HCEC 1CT (cell line): ENCODE data around the gene H2AZ2.
"Not testable (repeated sequence)": the region's sequence is repeated elsewhere in the genome, so short reads cannot be mapped to it uniquely, and the experiment has no call there.

ENCODE experiments used
- DNase-seq: peaks from one replicate; pipeline ENCODE4 v3.0.0-alpha.2; 2017

Gene H2AZ2

DNA sequence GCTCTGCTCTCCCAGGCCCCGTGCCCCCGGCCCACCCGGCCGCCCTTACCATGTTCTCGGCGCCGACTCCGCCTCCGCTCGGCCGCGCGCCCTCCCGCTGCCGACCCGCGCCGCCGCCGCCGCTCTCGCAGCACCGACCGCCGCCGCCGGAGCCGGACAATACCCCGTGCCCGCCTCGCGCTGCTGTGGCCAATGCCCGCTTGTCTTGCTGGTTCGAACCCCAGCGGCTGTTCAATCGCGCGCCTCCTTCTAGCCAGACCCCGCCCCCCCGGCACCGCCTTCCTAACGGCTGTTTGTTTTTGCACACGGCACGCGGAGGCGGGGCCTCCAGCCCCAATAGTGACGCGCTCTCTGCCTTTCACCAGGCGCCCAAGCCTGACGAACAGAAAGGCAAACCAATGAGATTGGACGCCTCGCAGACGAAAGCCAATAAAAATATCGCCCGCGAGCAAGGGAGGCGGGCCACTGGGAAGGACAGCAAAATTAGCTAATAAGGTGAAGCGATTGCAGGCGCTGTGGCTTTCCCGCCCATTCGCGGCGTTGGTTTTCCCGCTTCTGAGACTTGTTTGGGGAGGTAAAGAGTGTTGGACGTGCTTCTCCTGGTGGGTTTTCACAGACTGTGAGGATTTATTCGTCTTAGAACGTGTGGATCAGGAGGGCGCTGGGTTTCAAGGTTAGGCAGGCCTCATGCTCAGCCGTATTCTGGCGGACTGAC lies at the start of gene H2AZ2:
Gene H2AZ2, minus strand, starts transcription at position 168 of the 715 bp plus-strand sequence. Its CDS starts 116 bp downstream, at position 52.
- peak; percentile 100 for DNase-seq

DNA sequence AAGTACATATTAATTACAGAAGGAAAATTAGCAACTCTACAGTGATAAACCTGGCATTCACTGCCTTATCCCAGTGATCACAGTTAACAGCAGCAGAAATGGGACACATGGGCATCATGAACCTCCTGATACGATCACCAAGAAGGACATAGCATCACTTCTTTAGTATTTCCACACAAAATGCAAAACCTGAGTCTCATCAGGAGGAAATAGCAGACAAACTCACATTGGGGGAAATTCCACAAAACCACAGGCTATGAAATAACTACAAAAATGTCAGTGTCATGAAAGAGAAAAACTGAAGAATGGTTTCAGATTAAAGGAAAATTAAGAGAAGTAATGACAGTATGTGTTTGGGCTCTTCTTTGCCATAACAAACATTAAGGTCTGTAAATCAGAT lies 49.4 kb upstream of the H2AZ2 start:
- no peak for DNase-seq

DNA sequence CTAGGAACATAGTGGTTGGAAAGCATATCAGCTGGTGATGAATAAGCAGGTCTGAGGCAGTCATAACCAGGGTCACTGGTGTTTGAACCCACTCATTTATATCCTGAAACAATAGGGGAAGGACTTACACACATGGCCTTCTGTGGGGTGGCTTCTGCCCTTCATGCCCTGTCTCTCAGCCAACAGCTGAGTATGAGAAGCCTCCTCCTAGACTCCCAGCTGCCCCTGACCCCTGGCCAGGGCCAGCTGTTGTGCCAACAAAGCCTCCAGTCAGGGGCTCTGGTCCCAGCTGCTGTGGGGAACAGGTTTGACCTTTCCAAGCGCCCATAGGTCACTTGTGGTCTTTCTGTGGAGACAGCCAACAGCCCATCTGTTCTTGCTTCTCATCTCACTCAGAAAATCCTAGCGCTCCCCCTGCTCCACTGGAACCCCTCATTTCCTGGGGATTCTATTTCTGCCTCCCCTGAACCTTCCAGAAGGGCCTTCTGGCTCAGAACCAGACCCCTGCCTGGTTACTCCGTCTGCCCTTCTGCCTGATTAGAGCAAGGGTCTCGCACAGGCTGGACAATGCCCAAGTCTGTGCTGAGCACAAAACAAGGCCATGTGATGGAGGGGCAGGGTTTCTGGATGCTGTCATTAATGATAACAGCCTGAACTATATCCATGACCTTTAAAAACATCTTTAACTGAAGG lies 47.1 kb upstream of the H2AZ2 start:
- peak; percentile 55 for DNase-seq

DNA sequence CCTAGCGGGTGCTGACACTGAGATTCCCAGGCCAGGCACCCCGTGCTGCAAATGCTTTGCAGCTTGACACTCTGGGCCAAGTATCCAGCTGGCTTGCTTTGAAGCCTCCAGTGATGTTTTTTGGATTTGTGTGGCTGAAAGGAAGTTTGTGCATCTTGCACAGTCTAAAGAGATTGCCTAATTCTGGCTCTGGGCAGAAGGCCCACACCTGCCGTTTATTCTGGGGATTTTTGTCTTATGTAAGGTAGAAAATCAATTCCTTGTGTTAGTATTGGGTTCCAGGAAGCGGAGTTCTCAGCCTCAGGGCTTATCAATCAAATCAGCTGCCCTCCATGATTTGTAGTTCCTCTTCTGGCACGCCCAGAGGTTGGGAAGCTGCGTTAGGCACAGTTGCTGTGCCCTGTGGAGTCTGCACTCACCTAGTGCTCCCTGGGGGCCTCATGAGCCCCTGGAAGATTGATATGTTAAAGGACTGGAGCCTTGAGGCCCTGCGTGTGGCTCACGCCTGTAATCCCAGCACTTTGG lies 45.9 kb upstream of the H2AZ2 start:
- DNase-seq, result no peak

DNA sequence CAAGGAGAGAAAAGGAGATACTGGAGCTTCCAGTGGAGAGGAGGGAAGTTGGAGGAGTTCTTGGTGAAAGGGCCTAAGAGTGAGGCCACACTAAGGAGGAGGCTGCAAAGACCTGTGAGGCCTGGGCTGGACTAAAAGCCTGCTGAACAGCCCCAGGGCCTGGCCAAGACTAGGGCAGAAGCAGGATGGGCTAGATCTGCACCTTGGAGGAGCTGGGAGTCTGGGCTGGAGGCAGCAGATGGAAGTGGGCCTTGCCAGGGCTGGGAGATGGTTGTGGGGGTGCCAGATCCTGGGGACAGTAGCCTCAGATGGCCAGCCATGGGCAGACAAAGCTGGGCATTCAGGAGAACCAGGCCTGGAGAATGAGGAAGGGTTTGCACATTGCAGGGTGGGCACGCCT lies 43.9 kb upstream of the H2AZ2 start:
- DNase-seq, result no peak

DNA sequence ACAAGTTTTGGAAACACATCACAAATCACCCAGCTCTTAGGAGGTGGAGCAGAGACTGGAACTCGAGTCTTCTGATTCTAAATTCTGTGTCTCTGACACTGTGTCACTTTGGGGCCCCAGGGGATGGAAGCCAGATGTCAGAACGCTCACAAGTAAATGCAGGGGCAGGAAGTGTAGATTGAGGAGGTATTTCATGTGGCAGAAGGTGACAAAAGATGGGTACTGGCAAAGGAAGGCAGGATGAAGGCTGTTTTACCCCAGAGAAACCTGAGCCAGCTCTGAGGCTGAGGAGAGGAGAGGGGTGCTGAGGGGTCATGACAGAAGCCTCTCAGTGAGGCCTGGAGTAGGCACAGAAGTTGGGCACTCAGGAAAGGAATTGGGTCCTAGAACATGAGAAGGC lies 43.5 kb upstream of the H2AZ2 start:
- DNase-seq, result no peak

DNA sequence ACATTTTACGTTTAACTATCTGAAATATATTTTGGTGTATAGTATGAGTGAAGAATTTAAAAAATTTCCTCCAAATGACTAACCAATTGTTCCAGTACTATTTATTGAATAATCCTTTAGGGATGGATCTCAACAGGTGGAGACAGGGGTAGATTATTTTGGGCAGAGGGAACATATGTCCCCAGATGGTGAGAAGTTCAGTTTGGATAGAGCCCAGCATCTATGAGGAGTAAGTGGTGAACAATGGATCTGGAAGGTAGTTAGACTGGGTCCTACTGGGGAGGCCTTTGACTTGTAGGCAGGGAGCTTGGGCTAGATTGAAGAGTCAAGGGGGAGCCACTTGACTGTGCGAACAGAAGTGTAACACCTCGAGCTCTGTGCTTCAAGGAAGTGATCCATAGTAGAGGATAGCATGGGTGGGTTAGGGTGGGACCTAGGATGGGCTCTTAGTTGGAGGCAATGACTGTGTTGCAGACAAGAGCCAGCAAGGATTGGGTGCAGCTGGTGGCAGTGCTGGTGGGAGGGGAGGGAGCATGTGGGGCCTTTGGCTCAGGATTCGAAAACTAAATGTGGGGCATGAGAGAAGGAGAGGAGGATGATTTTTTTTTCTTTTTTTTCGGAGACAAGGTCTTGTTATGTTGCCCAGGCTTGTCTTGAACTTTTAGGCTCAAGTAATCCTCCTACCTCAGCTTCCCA lies 41.3 kb upstream of the H2AZ2 start:
- no peak for DNase-seq

DNA sequence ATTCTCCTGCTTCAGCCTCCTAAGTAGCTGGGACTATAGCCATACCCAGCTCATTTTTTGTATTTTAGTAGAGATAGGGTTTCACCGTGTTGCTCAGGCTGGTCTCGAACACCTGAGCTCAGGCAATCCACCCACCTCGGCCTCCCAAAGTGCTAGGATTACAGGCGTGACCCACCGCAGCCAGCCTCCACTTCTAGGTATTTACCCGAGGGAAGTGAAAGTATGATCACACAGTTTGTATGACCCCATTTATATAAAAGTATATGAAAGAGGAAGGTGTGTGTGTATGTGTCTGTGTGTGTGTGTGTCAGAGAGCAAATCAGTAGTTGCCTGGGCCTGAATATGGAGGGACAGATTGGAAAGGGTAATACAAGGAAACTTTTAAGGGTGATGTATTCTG lies 39.4 kb upstream of the H2AZ2 start:
- DNase-seq, result no peak

DNA sequence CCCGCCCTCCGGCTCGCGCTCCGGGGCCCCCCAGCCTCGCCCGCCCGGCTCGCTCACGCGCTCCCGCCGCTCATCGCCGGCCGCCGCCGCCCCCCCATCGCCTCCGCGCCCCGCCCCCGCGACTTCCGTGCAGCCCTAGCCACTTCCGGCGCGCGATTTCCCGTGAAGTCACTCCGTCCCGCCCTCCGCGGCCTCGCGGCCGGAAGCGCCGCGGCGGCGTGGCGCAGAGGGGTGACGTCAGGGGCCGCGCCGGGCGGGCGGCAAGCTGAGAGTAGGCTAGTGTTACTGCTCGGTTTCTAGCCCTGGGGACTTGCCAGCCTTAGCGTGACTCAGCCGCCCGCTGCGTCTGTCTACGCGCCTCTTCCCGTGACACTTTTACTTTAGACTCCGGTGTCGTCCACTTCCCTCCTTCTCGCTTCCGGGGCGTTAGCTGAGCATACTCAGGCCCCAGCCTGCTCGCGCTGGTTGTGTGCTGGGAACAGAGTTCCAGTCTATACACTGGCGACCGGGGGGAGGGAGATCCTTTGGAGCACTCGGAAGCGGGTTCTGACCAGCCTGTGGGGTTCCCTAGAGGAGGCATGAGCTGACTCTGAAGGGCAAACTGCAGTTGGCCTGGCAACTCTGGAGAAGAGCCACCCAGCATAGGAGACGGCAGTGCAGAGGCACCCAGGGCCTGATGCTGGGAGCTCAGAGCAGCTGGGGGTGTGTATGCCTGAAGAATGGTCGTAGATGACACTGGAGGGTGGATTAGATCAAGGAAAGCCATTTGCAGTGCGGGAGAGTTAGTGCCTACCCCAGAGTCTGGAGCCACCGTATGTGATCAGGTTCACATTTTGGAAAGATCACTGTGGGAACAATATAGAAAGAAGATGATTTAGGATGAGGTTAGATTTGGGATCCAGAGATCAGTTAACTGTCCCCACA lies 37.8 kb upstream of the H2AZ2 start, which contains the start of gene PURB:
Gene PURB, minus strand, starts transcription at position 137 of the 924 bp plus-strand sequence. CDS start 182 bp downstream, outside the sequence.
- DNase-seq, result peak; percentile 98

DNA sequence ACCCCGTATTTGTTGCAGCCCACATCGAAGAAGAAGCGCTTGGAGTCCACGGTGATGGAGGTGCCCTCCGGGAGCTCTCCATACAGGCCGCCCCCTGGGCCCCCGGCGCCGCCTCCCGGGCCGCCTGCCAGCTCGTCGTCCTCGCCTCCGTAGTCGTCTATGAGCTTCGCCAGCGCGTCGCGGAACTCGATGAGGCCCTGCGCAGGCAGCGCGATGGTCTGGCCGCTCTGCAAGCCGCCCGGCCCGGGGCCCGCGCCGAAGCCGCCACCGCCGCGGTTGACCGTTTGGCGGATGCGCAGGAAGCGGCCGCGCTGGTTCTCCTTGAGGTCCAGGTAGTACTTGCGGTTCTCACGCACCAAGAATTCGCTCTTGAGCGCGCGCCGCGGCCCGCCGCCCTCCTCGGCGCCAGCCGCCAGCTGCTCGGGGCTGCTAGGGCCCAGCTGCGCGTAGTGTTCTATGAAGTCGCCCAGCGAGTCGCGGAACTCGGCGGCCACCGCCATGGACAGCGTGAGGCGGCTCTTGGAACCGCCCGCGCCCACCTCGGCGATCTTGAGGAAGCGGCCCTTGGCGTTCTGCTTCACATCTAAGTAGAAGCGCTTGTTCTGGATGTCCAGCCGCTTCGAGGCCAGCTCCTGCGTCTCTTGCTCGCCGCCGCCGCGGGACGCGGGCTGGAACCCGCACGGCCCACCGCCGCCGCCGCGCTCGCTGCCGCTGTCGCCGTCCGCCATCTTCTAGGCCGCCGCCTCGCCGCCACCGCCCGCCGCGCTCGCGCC lies 36.9 kb upstream of the H2AZ2 start:
- DNase-seq, result peak; percentile 62

DNA sequence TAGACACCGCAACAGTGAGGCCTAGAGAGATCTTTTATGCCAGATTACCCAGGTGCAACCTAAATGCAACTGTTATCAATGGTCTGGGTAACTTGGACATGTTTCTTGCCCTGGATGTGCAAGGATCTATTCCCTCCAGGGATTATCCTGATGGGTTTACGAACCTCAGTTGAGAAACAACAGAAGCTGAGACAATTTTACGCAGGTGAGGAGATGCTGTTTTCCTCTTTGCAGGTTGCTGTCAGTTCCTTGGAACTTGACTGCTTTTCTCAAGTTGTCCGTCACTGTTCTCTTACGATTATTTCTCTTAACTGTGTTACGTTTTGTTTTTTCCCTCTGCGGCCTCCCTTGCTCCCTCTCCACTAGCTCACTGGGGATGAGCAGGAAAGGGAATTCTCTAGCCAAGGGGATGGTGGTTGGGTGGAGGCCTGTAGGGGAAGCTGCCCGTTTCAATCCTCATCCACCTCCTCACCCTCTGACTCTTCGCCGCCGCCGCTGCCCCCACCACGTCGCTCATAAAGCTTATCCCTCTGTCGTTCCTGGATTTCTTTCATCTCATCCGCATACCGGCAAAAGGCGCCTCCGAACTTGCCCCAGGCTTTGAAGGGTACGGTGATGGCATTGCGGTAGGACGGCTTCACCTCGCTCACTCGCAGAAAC lies 36.2 kb upstream of the H2AZ2 start:
- DNase-seq, result no peak

DNA sequence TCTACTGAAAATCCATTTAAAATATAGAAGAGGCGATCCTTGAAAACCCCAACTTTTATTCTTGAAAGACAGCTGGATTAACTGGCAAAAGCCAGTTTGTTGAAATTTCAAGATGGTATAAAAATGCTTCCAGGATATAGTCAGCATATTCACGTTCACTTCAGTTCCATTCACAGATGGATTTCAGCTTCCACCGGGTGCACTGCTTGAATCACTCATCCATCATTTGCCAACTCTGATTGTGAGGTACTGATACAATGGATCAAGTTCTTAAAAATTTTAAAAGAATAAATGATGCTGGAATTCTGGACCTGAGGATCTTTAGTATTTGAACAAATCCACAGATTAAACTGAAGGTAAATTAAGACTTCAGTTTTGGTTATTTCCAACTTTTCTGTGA lies 35.0 kb upstream of the H2AZ2 start:
- DNase-seq, result peak; percentile 55

DNA sequence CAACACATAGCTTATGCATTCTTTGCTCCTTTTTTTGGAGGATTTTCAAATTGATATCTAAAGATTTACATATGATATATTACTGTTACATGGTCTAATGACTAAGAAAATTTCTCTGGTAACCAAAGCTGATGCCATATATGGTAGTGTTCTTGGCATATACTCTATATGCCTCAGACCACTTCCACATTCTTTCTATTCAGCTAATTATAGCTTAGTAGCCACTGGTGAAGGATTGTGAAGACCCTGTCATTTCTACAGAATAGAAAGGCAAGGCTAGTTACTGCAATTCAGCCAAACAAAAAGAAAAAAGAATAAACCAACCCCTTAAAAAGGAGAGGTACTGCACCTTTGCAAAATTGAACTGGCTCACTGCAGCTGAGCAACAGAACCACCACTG lies 33.7 kb upstream of the H2AZ2 start:
- peak; percentile 91 for DNase-seq

DNA sequence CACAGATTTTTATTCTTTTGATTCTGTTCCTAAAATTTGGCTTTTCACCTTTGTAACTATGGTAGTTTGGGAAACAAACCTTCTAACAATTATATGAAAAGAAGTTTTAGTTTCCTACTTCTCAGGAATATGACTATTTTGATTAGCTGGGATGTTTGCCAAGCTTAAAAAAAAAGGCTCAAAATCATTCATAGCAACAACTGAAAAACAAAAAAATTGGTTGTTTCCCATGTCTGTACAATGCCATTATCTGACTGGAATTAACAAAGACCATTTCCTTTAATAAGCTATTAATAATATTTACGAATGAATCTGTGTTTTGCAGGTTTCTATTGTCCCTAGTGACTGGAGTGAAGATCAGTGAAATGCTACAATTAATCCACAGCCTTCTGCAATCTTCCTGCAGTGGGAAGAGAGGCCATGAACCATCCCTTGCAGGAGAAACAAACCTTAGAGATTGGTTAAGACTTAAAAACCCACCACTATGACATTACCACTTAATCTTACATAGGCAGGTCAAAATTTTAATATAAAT lies 33.2 kb upstream of the H2AZ2 start:
- DNase-seq, result no peak

DNA sequence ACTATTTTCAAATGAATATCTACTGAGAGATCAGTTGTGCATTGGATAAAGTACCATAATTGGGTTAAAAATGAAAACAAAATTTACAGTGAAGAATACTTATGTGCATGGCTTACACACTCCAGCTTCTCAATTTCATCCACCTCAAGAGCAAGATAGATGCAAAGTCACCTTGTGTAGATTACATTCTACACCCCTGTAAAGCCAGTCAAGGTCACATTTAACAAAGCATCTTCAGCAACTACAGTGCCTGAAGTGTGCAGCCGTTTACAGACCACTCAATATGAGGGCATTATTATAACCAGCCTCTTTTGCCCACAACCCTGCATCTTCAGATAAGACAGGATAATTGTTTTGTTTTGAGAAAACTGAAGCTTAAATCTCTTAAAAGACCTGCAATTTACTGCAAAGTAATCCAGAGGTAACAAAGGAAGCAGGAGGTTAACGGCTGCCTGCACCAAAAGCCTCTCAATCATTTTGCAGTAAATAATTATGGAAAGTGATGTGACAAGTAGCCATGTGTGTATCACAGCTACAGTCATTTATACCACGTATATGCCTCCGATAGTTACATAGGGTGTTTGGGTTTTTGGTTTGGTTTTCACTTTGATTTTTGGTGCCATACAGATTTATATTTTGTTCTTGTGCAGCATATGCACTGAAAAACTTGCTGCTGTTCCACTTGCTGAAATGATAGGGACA lies 32.6 kb upstream of the H2AZ2 start:
- no peak for DNase-seq

DNA sequence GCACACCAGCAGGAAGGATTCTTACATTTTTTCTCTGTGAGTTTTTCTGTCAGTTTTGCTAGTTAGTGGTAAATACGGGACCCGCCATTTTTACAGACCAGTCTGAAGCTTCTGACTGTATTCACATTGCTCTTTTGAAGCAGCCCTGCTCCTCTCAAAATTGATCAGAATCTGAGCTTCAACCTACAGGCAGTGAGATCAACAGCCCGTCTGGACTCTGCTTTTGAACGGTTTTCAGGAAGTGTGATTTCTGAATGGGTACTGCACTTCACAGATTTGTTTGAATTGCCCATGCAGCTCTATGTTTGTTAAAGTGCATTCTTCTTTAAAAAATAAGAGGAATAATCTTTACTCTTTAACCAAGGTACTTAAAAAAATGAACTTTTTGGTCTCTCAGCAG lies 28.5 kb upstream of the H2AZ2 start:
- no peak for DNase-seq

DNA sequence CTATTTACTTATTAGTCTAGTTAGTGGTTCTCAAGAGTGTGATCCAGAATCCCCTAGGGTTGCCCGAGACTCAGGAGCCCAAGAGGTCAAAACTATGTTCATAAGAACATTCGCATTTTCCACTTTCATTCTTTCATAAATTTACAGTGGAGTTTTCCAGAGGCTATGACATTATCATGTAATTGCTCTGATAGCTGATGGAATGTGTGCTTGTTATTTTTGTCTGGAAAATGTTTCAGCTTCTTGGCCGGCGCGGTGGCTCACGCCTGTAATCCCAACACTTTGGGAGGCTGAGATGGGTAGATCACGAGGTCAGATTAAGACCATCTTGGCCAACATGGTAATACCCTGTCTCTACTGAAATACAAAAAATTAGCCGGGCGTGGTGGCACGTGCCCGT lies 27.4 kb upstream of the H2AZ2 start:
- DNase-seq, result no peak

DNA sequence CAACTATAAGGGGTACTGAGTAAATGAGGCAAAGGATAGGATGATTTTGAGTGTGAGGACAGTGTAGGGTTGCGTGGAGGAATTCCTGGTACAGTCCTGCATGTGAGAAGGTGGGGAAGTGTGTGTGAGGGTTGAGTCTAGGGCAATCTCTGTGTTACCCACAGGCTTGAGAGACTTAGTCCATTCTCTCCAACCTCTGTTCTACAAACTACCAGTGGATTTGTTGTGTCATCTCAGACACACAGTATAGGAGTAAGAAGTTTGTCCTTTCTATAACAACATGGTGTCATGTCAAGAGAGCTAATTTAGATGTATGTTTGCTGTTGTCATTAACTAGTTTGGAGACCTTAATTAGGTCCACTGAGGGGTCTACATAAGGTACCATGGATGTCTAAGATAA lies 24.9 kb upstream of the H2AZ2 start:
- no peak for DNase-seq

DNA sequence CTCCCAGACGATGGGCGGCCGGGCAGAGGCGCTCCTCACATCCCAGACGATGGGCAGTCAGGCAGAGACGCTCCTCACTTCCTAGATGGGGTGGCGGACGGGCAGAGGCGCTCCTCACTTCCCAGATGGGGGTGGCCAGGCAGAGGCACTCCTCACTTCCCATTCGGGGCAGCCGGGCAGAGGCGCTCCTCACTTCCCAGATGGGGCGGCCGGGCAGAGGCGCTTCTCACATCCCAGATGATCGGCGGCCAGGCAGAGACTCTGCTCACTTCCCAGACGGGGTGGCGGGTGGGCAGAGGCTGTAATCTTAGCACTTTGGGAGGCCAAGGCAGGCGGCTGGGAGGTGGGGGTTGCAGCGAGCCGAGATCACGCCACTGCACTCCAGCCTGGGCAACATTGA lies 24.0 kb upstream of the H2AZ2 start:
- DNase-seq, result not testable (repeated sequence)

DNA sequence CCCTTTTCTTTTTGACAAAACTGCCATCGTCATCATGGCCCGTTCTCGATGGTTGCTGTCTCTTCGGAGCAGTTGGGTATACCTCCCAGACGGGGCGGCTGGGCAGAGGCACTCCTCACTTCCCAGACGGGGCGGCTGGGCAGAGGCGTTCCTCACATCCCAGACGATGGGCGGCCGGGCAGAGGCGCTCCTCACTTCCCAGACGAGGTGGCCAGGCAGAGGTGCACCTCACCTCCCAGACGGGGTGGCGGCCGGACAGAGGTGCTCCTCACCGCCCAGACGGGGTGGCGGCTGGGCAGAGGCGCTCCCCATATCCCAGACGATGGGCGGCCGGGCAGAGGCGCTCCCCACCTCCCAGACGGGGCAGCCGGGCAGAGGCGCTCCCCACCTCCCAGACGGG lies 22.9 kb upstream of the H2AZ2 start:
- not testable (repeated sequence) for DNase-seq
